Measurements from ENCODE around the gene EEF1G.

- TF ChIP-seq EP300 (IDR thresholded peaks at IDR 0.05) (no peak), POLR2AphosphoS5 (IDR thresholded peaks at IDR 0.05) (no peak)
- TF ChIP-seq, protein P1, sequence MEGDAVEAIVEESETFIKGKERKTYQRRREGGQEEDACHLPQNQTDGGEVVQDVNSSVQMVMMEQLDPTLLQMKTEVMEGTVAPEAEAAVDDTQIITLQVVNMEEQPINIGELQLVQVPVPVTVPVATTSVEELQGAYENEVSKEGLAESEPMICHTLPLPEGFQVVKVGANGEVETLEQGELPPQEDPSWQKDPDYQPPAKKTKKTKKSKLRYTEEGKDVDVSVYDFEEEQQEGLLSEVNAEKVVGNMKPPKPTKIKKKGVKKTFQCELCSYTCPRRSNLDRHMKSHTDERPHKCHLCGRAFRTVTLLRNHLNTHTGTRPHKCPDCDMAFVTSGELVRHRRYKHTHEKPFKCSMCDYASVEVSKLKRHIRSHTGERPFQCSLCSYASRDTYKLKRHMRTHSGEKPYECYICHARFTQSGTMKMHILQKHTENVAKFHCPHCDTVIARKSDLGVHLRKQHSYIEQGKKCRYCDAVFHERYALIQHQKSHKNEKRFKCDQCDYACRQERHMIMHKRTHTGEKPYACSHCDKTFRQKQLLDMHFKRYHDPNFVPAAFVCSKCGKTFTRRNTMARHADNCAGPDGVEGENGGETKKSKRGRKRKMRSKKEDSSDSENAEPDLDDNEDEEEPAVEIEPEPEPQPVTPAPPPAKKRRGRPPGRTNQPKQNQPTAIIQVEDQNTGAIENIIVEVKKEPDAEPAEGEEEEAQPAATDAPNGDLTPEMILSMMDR (IDR thresholded peaks at IDR 0.05): no peak
Observed at GRCh38 chr11:62573006-62573591, 592 bp downstream of the EEF1G start.
